Ovary (tissue), 9 donors: ENCODE data around the gene SLC1A2. TPM values are rescaled to one million over a fixed set of nuclear protein-coding genes. Genes with fewer than 3 reads are reported as not detected.

Experiments
- DNase-seq, 5 donors: peaks; one replicate each; pipeline ENCODE4 v3.0.0-alpha.2; 2019 to 2020
- H3K27ac ChIP-seq, 2 donors: fragments of 200-600 bp; one replicate each; pipeline versions ENCODE4 v1.5.1 to v1.8.0; 2019 to 2022
- H3K27me3 ChIP-seq: fragments of 200-600 bp; one replicate; pipeline ENCODE4 v1.8.0; 2022
- H3K36me3 ChIP-seq: fragments of 200-600 bp; sonication (generic); one replicate; pipeline ENCODE4 v1.5.1; 2019
- H3K4me1 ChIP-seq: one replicate; pipeline ENCODE4 v1.8.1; 2013; ENCODE audit warnings: mild to moderate bottlenecking, moderate library complexity; ENCODE audit not compliant: insufficient read depth
- H3K4me3 ChIP-seq: fragments of 200-600 bp; sonication (generic); one replicate; pipeline ENCODE4 v1.5.1; 2017
- H3K9me3 ChIP-seq, 2 donors: fragments of 200-600 bp in 1 of 2; sonication (generic) in 1 of 2; one replicate each; pipeline versions ENCODE4 v1.5.1 to v1.8.1; 2013 to 2019; ENCODE audit warnings: mild to moderate bottlenecking in 1 of 2, moderate library complexity in 1 of 2
- CTCF ChIP-seq, 3 donors: fragments of 450-650 bp in 2 of 3; fragments of 200-600 bp in 1 of 3; IDR thresholded peaks; one replicate each; pipeline versions ENCODE4 v1.5.1 to v1.8.0; 2016 to 2022; ENCODE audit warnings: antibody characterized with exemption in 3 of 3, mild to moderate bottlenecking in 1 of 3
- EP300 ChIP-seq: sonication (generic); formaldehyde crosslinking; IDR thresholded peaks from one replicate; pipeline ENCODE4 v1.6.1; 2017; ENCODE audit warnings: antibody characterized with exemption
- POLR2A ChIP-seq: fragments of 450-650 bp; IDR thresholded peaks from one replicate; pipeline ENCODE4 v1.6.1; 2017; ENCODE audit warnings: antibody characterized with exemption, mild to moderate bottlenecking, moderate library complexity
- WGBS, 3 donors: extraction: QIAGEN DNeasy Blood & Tissue Kit in 1 of 3; methylation state at CpG; one replicate each; pipeline versions ENCODE4 v1.1.5 to v1.1.7; 2013 to 2017; 5-methylcytosine and 5-hydroxymethylcytosine counted together
- intact Hi-C, 4 donors: fragments of 100-400 bp; cut with DNase I; formaldehyde crosslinking; loops; one replicate each; pipeline versions ENCODE4 v1.11.0 to v1.15.1; 2022 to 2023
- polyA plus RNA-seq, 2 donors: library from polyadenylated mRNA; stranded (reverse); fragments of 200-250 nt in 1 of 2; fragments of 350-450 nt in 1 of 2; fragmentation: Illumina TruSeq in 1 of 2; extraction: RNeasy Lipid Tissue Mini Kit (QIAGEN cat#74804) in 1 of 2; gene quantifications; one replicate each; pipeline ENCODE4 v1.2.3, GENCODE V29; 2013 to 2014
- total RNA-seq, 7 donors: library from RNA; depleted of rRNA in 2 of 7; stranded (reverse); fragments of >200 nt in 2 of 7; fragmentation: NEBNext Ultra II Directional in 3 of 7; extraction: Animal tissue kit (Norgen Biotek cat#: 25700) in 3 of 7; gene quantifications; one replicate each; pipeline versions ENCODE4 v1.1.0 to v1.2.4, GENCODE V29; 2016 to 2023
- donor health status: DM: no; HTN: no; CAD: no; lungs with moderate emphysema.
- donor health status: DM: no; HTN: no; CAD: no.
- donor health status: Bipolar disorder and iron deficiency.
- donor health status: DM: yes; HTN: yes; CAD: no.
- donor health status: DM: no; HTN: no; CAD: no.
- donor health status: DM: yes; HTN: yes; CAD: no.

SLC1A2 gene
- total and polyA plus RNA-seq, 9 donors = 0.02 to 0.80 (median 0.15) TPM

GRCh38 chr11:35330931-35331330 lies 88.4 kb downstream of the SLC1A2 start:
- H3K36me3 ChIP-seq = no peaks in the 10 kb centered on the region
- TF ChIP-seq EP300 (no peak), POLR2A (no peak), CTCF (IDR thresholded peaks at IDR 0.05) (no peak)
- H3K4me3 ChIP-seq = no peak overlapping the region
- WGBS, 3 donors = 63 to 71% (median 69%) methylated on average over 2 of the region's 2 CpGs
- no peaks in the 10 kb centered on the region for H3K27me3 ChIP-seq
- intact Hi-C loops = no loop called here
- no peak for DNase-seq
- H3K9me3 ChIP-seq = no peaks in the 10 kb centered on the region
- H3K27ac ChIP-seq = no peak overlapping the region
- H3K4me1 ChIP-seq = no peaks in the 10 kb centered on the region

DNA sequence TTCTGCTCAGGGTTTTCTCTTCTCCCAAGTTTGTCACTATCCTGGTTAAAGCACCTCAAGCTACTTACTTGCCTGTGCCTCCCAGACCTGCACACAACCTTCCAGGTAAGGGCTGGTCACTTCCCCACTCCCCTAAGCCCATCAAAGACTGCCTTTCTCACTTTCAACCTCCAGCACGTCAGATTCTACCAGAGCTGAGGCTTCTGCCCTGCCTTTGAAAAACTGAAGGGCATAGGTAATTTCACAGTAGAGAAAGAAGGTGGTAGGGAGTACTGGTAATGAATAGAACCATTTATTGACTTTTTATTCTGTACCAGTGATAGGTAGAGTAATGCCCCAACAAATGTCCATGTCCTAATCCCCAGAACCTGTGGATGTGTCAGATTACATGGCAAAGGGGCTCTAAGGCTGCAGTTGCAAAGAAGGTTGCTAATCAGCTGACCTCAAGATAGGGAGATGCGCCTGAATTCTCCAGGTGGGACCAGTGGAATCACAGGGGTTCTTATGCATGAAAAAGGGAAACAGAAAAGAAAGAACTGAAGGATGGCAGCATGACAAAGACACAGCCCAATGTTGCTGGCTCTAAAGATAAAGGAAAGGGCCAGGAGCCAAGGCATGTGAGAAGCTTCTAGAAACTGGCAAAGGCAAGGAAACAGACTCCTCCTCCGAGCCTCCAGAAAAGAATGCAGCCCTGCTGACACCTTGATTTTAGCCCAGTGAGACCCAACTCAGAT lies 89.0 kb downstream of the SLC1A2 start:
- 76 to 81% (median 81%) methylated on average over 3 of the region's 3 CpGs for WGBS, 3 donors
- TF ChIP-seq CTCF (IDR thresholded peaks at IDR 0.05) (no peak), POLR2A (no peak)

DNA sequence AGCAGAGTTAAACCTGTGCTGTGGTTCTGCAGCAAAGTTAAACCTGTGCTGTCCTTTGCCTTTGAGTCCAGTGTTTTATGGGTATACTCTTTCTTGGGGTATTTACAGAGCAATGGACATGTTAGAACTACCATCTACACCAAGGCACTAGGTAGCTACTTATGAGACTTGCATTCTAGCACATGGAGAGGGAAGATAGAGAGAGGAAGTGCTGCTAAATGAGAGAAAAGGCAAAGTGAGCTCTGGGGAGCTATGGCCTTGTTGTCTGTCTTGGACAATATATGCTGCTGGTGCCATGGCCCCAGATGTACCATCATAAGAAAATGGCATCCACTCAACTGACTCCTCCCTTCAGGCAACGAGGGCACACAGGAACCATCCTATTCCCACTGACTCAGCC lies 91.5 kb downstream of the SLC1A2 start:
- WGBS, 3 donors = 76 to 92% (median 85%) methylated on average over 1 of the region's 1 CpG
- H3K4me3 ChIP-seq = no peak overlapping the region
- no peaks in the 10 kb centered on the region for H3K36me3 ChIP-seq
- no peak for DNase-seq
- intact Hi-C loops = no loop called here
- TF ChIP-seq EP300 (no peak), POLR2A (no peak), CTCF (IDR thresholded peaks at IDR 0.05) (no peak)
- H3K27me3 ChIP-seq = no peaks in the 10 kb centered on the region
- H3K4me1 ChIP-seq = no peaks in the 10 kb centered on the region
- no peaks in the 10 kb centered on the region for H3K9me3 ChIP-seq
- H3K27ac ChIP-seq = no peak overlapping the region

More for the DNA sequence above, 89.0 kb downstream of the SLC1A2 start:
- Histone ChIP-seq H3K27ac (no peak overlapping the region), H3K9me3 (no peaks in the 10 kb centered on the region), H3K36me3 (no peaks in the 10 kb centered on the region), H3K27me3 (no peaks in the 10 kb centered on the region), H3K4me1 (no peaks in the 10 kb centered on the region), H3K4me3 (no peak overlapping the region)
- no peak for DNase-seq
- intact Hi-C loops = no loop called here

- Histone ChIP-seq H3K27me3 (no peaks in the 10 kb centered on the region), H3K9me3 (no peaks in the 10 kb centered on the region), H3K36me3 (no peaks in the 10 kb centered on the region), H3K4me3 (no peak overlapping the region), H3K4me1 (no peaks in the 10 kb centered on the region), H3K27ac (no peak overlapping the region)
- WGBS, 3 donors = 77 to 82% (median 80%) methylated on average over 3 of the region's 3 CpGs
- TF ChIP-seq EP300 (no peak), POLR2A (no peak), CTCF (IDR thresholded peaks at IDR 0.05) (no peak)
- intact Hi-C loops = no loop called here
- no peak for DNase-seq
Measured at GRCh38 chr11:35326266-35326879, 93.0 kb downstream of the SLC1A2 start.
